HG03280 (cell line): ENCODE data around the gene PTCH2.
A peak's percentile ranks its signal among the peaks of the same experiment; 100 is the strongest.
"Not testable (repeated sequence)": the region's sequence is repeated elsewhere in the genome, so short reads cannot be mapped to it uniquely, and the experiment has no call there.

Source experiments
- ATAC-seq: cut with Tn5 transposase; IDR thresholded peaks from one replicate; pipeline ENCODE4 v1.9.1; 2021; ENCODE audit warnings: mild to moderate bottlenecking, moderate library complexity; ENCODE audit not compliant: unreplicated experiment

Gene PTCH2

DNA sequence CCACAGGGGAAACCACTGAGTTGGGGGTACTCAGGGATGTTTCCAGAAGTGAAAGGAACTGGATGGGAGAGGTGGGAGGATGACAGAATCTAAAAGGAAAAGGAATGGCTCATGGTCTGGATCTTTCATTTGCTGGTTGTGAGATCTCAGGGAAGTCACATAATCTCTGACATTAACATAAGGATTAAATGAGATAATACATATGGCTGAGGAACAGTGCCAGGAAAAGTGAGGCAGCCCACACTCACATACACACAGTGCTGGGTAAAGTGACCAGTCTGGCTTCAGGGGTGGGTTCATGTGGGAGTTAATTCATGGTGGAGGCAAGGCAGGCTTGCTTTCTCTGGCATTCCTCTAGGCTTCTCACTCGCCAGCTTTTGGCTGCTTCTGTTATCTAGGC lies 3.9 kb upstream of the PTCH2 start:
- no peak for ATAC-seq

DNA sequence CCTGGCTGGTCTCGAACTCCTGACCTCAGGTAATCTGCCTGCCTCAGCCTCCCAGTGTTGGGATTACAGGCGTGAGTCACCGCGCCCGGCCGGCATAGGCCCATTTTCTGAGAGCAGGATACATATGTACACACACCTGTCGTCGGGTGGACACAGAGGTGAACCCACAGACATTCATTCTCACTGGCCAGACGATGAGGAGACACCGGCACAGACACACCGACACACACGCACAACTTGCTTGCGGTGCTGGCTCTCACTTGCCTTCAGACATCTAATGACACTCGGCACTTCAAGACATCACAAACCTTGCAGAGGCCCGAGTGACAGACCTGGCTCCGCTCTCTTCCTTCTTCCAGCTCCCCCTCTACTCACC lies 579 bp downstream of the PTCH2 start:
- ATAC-seq: no peak

DNA sequence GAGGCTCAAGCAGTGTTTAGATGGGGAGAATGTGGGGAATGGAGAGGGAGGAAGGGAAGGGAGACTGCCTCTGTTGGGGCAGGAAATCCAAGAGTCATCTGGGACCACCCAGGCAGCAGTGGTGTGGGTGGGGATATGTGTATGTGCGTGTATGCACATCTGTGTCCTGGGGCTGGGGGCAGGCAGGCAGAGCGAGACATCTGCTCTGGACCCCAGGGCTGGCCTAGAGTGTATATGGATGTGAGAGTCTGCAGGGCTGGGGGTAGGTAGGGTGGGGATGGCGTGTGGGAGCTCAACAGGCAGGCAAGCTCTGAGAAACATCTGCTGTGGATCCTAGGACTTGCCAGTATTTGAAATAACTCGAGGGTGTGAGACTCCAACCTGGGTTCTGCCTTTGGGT lies 3.5 kb downstream of the PTCH2 start:
- no peak for ATAC-seq

DNA sequence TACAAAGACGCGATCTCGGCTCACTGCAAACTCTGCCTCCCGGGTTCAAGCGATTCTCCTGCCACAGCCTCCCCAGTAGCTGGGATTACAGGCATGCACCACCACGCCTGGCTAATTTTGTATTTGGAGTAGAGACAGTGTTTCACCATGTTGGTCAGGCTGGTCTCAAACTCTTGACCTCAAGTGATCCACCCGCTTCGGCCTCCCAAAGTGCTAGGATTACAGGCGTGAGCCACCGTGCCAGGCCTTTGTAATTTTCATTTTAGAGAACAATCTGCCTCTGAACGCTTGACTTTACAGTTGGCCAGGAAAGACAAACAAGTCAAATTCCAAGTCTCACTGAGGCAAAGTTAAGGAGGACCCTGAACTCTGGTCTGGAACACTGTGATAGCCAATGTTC lies 4.8 kb downstream of the PTCH2 start:
- not testable (repeated sequence) for ATAC-seq

DNA sequence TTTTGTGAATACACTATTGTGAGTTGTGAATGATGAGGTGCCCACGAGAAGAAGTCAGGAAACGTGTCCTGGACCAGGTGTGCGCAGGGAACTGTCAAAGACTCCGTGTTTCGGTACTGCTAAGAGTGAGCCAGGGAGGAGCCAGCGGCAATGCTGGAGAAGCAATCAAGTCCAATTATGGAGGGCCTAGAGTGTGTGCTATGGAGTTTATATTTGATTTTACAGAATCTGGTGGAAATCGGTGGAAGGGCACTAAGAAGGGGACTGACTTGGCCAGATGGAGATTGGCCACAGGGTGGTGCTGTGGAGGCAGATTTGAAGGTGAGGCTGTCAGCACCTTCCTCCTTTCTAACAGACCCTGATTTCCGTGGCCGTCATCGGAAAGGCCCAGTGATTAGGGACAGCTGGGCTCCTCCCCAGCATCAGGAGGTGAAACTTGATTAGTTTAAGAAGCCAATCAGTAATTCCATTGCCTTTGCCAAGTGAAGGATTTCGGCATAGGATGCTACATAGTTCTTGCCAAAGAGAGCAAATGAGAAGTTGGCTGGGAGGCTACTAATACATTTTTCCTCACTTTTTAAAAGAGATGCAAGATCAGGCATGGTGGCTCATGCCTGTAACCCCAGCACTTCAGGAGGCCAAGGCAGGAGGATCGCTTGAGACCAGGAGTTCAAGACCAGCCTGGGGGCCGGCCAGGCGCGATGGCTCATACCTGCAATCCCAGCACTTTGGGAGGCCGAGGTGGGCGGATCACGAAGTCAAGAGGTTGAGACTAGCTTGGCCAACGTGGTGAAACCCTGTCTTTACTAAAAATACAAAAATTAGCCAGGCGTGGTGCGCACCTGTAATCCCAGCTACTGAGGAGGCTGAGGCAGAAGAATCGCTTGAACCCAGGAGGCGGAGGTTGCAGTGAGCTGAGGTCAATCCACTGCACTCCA lies 7.0 kb downstream of the PTCH2 start:
- ATAC-seq: peak; percentile 67

DNA sequence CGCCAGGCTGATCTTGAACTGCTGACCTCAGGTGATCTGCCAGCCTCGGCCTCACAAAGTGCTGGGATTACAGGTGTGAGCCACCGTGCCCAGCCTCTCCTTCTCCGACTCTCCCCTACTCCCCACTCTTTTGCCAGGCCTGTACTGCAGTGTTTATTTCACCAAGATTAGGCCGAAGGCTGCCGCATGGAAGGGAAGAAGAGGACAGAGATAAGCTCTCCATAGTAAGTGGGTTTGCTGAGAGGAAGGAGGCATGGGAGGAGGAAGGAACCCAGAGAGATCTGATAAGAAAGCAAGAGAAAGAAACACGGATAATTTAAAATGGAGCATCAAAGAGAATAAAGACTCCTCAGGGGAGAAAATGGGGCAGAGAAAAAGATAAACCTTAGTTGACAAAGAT lies 8.7 kb downstream of the PTCH2 start:
- no peak for ATAC-seq

DNA sequence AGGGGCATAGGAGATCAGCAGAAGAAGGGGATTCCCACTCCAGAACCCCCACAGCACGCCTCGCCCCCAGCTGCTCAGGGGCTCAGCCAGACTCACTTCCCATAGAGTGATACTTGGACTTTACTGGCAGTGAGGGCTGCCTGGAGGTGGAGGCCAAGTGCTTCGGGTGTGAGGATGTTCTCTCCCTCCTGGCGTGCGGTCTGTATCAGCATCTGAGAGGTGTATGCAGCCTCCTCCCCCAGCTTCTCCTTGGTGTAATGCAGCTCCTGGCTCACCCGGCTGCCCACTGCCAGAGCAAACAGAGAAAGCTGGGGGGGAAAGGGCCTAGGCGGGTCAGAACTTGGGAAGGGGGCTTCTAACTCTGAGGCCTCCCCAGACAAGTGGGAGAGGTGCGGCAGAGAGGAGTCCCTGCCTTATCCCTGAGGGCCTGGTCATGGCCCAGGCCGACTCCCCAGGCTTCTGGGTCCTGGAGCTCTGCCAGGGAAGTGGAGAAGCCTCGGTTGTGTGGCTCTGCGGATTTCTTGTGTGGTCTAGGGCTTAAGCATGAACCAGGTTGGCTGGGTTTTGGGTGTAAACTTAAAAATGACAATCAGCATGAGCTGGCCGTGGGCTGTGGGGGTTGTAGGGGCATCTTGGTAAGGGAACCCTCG lies 10.9 kb downstream of the PTCH2 start:
- no peak for ATAC-seq

DNA sequence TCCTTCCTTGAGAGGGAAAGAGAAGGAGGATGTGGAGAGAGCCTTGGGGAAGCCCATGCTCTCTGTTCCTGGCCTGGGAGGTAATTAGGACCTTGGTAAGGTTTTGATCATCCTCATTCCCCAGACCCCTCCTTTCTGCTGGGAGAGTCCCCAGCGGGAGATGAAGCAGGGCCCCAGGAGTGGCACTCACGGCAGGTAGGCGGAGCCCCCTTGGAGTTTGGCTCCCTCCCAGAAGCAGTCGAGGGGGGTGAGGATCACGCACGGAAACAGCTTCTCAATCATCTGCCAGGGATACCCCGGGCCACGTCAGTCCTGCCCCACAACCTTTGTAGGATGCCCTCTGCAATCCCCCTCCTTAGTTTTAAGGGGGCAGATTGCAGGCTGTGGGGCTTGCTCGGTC lies 11.5 kb downstream of the PTCH2 start:
- no peak for ATAC-seq

DNA sequence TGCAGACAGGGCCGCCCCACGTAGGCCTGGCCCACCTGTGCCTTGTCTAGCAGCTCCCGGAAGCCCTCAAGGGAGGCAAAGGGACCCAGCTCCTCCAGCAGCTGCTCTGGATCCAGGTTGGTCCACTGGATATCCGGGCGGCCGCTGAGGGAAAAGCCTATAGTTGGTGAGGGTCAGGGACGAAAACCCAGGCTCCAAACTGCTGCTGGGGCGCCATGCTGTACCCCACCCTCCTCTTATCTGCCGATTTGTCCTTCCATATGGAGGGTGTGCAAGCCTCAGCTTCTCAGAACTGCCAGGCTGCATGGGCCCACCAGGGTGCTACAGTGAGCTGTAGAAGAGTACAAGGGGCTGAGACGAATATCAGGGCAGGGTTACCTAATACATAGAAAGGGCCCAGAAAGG lies 12.2 kb downstream of the PTCH2 start:
- ATAC-seq: no peak

DNA sequence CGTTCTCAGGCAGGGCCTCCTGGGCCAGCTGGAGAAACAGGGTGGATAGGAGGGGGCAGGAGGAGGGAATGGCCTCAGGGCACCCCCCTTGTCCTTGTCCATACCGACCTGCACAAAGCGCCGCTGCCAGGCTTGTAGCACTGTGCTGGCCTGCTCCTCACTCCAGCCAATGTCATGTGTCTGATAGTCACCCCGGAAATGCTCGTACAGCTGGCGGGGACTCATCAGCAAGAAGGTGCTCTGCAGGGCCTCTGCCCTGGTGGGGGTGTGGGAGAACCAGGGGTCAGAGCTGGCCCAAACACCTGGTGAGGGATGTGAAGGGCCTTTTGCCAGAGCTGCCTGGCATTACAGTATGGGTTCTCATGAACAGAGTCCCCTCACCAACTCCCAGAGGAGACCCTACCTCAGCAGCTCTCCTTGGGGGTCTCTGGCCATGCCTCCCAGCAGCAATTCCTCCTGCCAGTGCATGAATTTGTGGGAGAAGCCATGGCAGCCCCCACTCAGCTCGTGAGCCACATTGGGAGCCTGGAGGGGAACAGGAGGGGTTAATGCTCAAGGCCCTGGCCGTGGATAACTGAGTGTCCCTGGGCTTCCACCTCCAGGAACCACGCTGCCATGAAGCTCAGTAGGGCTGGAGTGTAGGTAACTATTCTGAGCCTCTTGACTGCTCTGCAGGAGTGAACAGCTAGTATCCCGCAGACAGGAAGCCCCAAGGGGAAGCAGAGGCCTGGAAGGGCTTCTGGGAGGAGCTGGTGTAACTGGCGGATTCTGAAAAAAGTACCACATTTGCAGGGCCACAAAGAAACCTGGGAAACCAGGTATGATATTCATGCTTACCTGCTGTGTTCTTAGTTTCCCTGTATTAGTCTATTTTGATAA lies 13.3 kb downstream of the PTCH2 start:
- no peak for ATAC-seq

DNA sequence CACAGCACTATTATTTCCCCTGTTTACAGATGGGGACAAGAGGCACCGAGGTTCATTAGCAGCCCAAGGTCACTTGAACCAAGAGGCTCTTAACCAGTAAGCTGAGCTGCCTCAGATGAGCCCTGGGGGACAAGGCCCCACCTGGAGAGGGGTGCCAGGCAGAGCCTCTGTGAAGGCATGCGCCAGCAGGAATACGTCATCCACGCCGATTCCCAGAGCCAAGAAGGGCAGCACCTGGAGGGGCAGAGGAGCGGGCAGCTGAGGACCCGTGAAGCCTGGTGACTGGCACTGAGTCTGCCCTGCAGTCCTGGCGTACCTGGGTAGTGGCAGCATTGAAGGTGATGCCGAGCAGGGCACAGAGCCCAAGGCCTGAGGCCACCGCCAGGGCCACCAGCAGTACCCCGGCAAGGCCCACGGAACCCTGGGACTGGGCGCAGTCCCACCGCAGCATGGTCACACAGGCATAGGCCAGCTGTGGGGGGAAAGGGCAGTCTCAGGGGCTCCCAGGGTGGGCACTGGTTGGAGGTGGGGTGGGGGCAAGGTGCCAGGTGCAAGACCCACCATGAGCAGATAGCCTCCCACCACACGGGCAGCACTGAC lies 14.1 kb downstream of the PTCH2 start:
- ATAC-seq: no peak

DNA sequence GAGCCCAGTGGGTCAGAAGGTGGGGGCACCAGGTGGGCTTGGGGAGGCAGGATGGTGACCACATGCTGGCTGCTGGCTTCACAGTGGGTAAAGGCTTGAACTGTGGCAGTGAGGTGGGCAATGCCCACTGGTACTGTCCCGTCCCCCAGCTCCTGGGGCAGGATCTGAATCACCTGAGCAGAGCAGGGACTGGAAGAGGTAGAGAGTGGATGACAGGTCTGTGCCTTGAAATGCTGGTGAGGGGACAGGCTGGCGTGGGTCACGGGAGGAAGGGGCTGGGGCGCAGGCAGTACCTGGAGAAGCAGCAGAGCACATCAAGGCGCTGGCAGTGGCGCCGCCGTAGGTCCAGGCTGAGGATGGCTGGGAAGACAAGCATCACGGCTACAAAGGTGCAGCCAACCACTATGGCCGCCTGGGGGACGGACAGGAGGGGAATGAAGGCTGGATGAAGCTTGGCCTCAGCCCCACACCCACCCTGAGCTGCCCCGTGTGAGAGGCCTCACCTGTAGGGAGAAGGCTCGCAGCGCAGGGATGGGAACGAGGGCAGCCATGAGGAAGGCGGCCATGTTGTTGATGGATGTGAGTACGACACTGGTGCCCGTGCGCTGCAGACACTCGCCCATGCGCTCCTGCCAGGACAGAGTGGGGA lies 14.9 kb downstream of the PTCH2 start:
- ATAC-seq: no peak

DNA sequence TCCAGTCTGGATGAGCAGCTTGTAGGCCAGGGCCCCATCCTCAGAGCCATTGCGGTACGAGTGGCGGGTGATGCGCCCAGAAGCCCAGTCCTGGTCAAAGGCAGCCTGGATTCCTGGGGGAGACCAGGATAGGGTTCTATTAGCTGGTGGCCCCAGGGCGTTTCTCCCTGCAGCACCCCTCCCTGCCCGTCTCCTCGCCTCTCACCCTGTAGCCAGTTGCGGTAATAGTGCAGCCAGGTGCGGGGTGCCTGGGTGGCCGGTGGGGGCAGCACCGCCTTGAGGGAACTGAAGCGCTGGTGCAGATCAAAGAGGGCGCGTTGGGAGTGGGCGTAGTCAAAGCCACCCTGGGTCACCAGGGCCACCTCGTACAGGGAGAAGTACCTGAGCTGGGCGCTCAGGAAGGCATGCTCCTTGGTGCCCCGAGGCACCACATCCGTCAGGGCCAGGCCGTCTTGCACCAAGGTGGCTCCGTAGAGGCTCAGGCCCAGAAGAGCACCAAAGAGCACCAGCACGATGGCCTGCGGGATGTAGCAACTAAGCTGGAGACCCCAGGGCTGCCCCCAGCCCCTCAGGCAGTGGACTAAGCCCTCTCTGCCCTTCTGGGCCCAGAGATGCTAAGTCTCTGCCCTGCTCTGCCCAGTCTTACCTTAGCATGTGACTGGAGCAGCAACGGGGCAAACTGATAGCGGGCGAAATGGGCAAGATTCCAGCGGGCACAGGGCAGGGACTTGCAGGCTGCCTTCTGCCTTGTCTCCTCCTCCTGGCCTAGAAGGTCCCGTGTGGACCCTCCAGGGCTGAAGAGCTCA lies 15.7 kb downstream of the PTCH2 start:
- no peak for ATAC-seq

DNA sequence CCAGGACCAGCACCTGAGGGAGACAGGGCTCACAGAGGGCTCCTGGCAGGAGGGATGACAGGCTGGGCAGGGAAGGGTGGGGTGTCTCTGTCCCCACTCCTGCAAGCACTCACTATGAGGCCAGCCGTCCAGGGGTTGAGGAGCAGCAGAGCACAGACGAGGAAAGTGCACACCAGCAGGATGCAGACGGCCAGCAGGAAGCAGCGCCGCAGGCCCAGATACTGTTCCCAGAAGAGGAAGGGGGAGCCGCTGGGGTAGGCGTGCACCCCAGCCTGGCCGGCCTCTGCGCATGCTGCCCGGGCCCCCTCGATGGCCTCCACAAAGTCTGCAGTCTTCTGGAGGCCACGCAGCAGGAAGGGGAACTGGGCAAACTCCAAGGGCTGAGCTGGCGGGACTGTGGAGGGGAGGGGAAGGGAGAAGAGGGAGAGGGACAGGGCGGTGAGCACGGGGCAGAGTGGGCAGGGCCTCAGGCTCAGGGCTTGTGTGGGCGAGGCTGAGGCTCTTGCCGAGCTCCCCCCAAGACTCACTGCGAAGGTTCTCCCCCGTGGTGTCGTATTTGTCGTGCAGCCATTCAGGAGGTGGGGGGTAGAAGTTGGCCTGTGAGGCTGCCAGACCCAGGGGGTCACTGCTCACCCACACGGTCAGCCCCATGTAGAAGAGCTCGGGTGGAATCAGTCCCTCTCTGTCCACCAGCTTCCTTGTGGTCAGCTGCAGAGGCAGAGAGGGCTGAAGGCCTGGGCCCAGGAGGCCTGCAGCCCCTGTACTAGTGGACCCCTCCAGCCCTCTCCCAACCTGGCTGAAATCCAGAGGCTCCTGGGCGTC lies 16.5 kb downstream of the PTCH2 start:
- ATAC-seq: no peak

DNA sequence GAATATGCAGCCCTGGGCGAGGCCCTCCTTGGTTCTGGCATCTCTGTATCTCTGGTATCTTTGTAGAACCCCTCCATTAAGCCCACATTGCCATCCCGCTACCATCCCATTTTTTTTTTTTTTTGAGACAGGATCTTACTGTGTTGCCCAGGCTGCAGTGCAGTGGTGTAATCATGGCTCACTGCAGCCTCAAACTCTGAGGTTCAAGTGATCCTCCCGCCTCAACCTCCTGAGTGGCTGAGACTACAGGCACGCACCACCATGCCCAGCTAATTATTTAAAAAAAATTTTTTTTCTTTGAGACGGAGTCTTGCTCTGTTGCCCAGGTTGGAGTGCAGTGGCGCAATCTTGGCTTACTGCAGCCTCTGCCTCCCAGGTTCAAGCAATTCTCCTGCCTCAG lies 18.7 kb downstream of the PTCH2 start:
- ATAC-seq: not testable (repeated sequence)

DNA sequence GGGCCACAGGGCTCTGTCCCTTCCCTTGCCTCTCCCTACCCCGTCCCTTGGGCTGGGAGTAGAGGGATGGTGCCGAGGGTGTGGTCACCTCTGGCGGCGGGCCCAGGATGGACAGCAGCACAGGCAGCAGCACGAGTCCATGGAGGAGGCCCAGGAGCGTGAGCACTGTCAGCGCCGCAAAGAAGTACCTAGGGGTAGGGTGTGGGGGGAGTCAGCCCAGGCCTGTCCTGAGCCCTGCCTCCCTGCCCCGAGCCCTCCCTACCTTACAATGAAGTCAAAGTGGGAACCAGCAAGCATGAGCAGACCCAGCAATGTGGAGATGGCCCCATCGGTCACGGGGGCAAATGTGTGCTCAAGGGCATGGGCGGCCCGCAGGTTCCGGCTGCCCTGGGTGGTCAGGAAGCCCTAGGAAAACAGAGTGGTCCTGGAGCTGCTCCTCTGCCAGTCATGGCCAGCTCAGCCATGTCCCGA lies 20.0 kb downstream of the PTCH2 start:
- ATAC-seq: no peak

DNA sequence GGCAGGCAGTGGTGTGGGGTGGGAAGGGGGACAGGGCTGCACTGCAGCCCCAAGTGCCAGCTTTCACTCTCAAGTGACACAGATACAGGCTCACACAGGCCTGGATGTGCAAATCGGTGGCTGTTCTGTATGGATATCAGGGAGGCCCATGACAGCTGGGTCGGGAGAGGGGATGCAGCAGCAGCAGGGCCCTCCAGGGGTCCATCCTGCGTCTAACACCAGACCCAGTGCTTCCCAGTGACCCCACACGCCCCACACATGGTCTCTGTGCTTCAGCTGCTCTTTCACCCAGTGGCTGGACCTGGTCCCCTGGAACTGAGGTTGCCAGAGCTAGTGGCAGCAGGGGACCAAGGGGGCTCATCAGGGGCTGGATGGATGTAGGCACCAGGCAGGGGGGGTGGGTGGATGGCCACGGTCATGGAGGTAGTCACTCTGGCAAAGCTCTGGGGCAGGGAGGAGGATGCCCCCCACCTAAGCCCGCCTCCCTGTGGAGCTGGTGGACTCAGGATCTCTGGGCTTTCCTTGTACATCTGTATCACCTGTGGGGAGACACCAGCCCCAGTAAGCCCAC lies 20.8 kb downstream of the PTCH2 start:
- ATAC-seq: no peak

DNA sequence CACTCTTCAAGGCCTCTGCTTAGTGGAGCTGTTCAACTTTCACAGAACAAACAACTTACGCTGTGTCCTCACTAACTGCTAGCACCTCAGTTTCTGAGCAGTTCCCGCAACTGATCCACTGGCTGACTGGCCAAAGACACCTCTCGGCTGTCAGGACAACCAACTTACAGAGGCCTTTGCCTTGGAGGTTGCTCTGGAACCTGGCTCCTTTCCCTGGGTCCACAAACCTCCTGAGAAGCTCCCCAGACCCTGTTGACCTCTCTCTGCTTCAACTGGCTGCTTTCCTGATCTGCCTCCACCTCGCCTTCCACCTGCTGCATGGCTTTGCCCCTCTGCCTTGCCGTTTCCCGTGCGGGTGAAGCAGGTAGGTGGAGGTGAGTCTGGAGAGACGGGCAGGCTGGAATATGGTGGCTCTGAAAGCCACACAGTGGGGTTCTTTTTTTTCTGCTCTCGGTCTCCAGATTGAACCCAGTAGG lies 21.8 kb downstream of the PTCH2 start:
- no peak for ATAC-seq
